Endothelial cell of umbilical vein (primary cell): ENCODE results near the gene SCO2. TPM values are rescaled to one million over a fixed set of nuclear protein-coding genes. Genes with fewer than 3 reads are reported as not detected.

Experiments used
- BruUV-seq: library from RNA; stranded (reverse); fragments of 400-500 nt; replicated peaks from 2 replicates; lab custom pipeline; 2021; lab: Mats Ljungman, UMichigan
- CTCF ChIA-PET: fragments of 300-600, 350-600 bp; sonication (Branson Sonifier 250); formaldehyde crosslinking; loops from one replicate; lab custom pipeline; 2021; ENCODE audit warnings: antibody characterized with exemption, inconsistent platforms; lab: Charles Lee
- POLR2A ChIA-PET: fragments of 300-600, 350-600 bp; sonication (Branson Sonifier 250); formaldehyde crosslinking; loops from one replicate; lab custom pipeline; 2021; ENCODE audit warnings: antibody characterized with exemption, inconsistent platforms; lab: Charles Lee
- DNase-seq: peaks from one replicate; pipeline ENCODE4 v3.0.0-alpha.2; 2011; ENCODE audit warnings: low read depth, low spot score
- FAIRE-seq: peaks from 2 replicates; lab custom pipeline; 2011; peaks lifted over from hg19 to GRCh38; lab: Jason Lieb, UNC
- H2AFZ ChIP-seq: 2 replicates; pipeline ENCODE4 v1.6.0; 2012; ENCODE audit warnings: low read depth, low read length, control low read depth, inconsistent platforms
- H3K27ac ChIP-seq: 2 replicates; pipeline ENCODE4 v1.5.1; 2011; ENCODE audit warnings: low read depth, mild to moderate bottlenecking, control low read depth, low read length, moderate library complexity; ENCODE audit not compliant: insufficient read depth
- H3K27me3 ChIP-seq, 2 experiments: 2 replicates each; pipeline versions ENCODE4 v1.6.0 to v1.6.1; 2011; ENCODE audit warnings: low read length in 2 of 2, mixed read lengths in 1 of 2; ENCODE audit not compliant: control insufficient read depth in 2 of 2, insufficient read depth in 2 of 2
- H3K36me3 ChIP-seq, 2 experiments: 2 replicates in 1 of 2; 3 replicates in 1 of 2; pipeline ENCODE4 v1.5.1; 2011; ENCODE audit warnings: low read length in 2 of 2, mild to moderate bottlenecking in 1 of 2, moderate library complexity in 1 of 2; ENCODE audit not compliant: control insufficient read depth in 2 of 2, insufficient read depth in 2 of 2; ENCODE audit errors: extremely low read depth in 1 of 2
- H3K4me1 ChIP-seq: 3 replicates; pipeline ENCODE4 v1.5.1; 2011; ENCODE audit warnings: mild to moderate bottlenecking, low read length; ENCODE audit not compliant: control insufficient read depth, insufficient read depth; ENCODE audit errors: extremely low read depth
- H3K4me2 ChIP-seq: 2 replicates; pipeline ENCODE4 v1.6.1; 2011; ENCODE audit warnings: low read length, control low read depth, mixed read lengths; ENCODE audit not compliant: insufficient read depth
- H3K4me3 ChIP-seq, 3 experiments: fragments of 200-600 bp in 1 of 3; sonication (generic), shearing (Covaris generic) in 1 of 3; replicated peaks in 1 of 3; 2 replicates each; pipeline ENCODE4 v1.5.1; 2011 to 2016; ENCODE audit warnings: control low read depth in 3 of 3, low read length in 3 of 3, mild to moderate bottlenecking in 2 of 3, inconsistent platforms in 1 of 3, low read depth in 1 of 3, moderate library complexity in 1 of 3; ENCODE audit not compliant: insufficient read depth in 1 of 3
- H3K79me2 ChIP-seq: 2 replicates; pipeline ENCODE4 v1.6.0; 2012; ENCODE audit warnings: low read length, inconsistent platforms; ENCODE audit not compliant: control insufficient read depth, insufficient read depth
- H3K9ac ChIP-seq: replicated peaks from 2 replicates; pipeline ENCODE3; 2011; ENCODE audit warnings: low read length, control low read depth; ENCODE audit not compliant: insufficient read depth; ENCODE audit errors: extremely low read depth
- H3K9me1 ChIP-seq: replicated peaks from 3 replicates; pipeline ENCODE4 v1.6.0; 2011; ENCODE audit warnings: mild to moderate bottlenecking, low read length; ENCODE audit not compliant: control insufficient read depth, insufficient read depth; ENCODE audit errors: extremely low read depth
- H3K9me3 ChIP-seq: replicated peaks from 2 replicates; pipeline ENCODE4 v1.5.1; 2012; ENCODE audit warnings: low read length, inconsistent platforms; ENCODE audit not compliant: control insufficient read depth, insufficient read depth
- H4K20me1 ChIP-seq: replicated peaks from 2 replicates; pipeline ENCODE3; 2011; ENCODE audit warnings: mild to moderate bottlenecking, low read length; ENCODE audit not compliant: control insufficient read depth, insufficient read depth; ENCODE audit errors: extremely low read depth
- EZH2 ChIP-seq: IDR thresholded peaks from 2 replicates; pipeline ENCODE4 v1.6.1; 2012; ENCODE audit warnings: borderline replicate concordance, low read depth, mild to moderate bottlenecking, moderate library complexity, low read length, inconsistent platforms; ENCODE audit not compliant: severe bottlenecking
- FOS ChIP-seq: IDR thresholded peaks from 2 replicates; pipeline ENCODE4 v1.6.1; 2011; ENCODE audit warnings: mild to moderate bottlenecking, low read length, moderate library complexity, borderline replicate concordance; ENCODE audit not compliant: insufficient read depth
- GATA2 ChIP-seq: IDR thresholded peaks from 2 replicates; pipeline ENCODE4 v1.7.0; 2011; ENCODE audit warnings: low read depth, mild to moderate bottlenecking, moderate library complexity, mixed read lengths, low read length; ENCODE audit not compliant: insufficient read length, insufficient read depth
- JUN ChIP-seq: IDR thresholded peaks from 2 replicates; pipeline ENCODE4 v1.6.1; 2011; ENCODE audit warnings: borderline replicate concordance, low read depth; ENCODE audit not compliant: insufficient read length, insufficient read depth
- MYC ChIP-seq: IDR thresholded peaks from one replicate; pipeline ENCODE4 v1.6.1; 2011; ENCODE audit warnings: mild to moderate bottlenecking, low read depth, low read length
- POLR2A ChIP-seq: IDR thresholded peaks from 2 replicates; pipeline ENCODE4 v1.6.1; 2012; ENCODE audit warnings: low read depth, mild to moderate bottlenecking, control low read depth, low read length
- POLR2AphosphoS5 ChIP-seq: IDR thresholded peaks from 2 replicates; pipeline ENCODE4 v1.6.1; 2012; ENCODE audit warnings: low read depth, mild to moderate bottlenecking, control low read depth, low read length, moderate library complexity; ENCODE audit not compliant: insufficient read depth
- dilution Hi-C: fragments of 300-500 bp; cut with MboI; formaldehyde crosslinking; loops from one replicate; pipeline ENCODE4 v1.15.0; 2019; ENCODE audit warnings: low sequenced_read_pairs; ENCODE audit not compliant: extremely low pct_ligation_motif_present
- intact Hi-C: fragments of 100-400 bp; cut with micrococcal nuclease; formaldehyde crosslinking; loops from one replicate; pipeline ENCODE4 v1.10.0; 2022
- polyA plus RNA-seq, 4 experiments: library from polyadenylated mRNA; depleted of rRNA in 3 of 4; stranded (reverse) in 3 of 4; unstranded in 1 of 4; fragments of >200 nt; gene quantifications; 2 replicates each; pipeline versions ENCODE4 v1.2.1 to v1.2.3, GENCODE V29; 2011 to 2012; ENCODE audit warnings: missing spikeins in 1 of 4
- total RNA-seq: library from RNA; stranded (reverse); gene quantifications from 2 replicates; pipeline ENCODE4 v1.2.3, GENCODE V29; 2021
- TF ChIP-seq, protein P1 (sequence below), 2 donors: IDR thresholded peaks; 1 replicate in 1 of 2; 2 replicates in 1 of 2; pipeline ENCODE4 v1.5.1; 2011; ENCODE audit warnings: low read length in 2 of 2, mild to moderate bottlenecking in 2 of 2, moderate library complexity in 2 of 2, control low read depth in 1 of 2, inconsistent platforms in 1 of 2, low read depth in 1 of 2; ENCODE audit not compliant: insufficient read depth in 1 of 2; ENCODE audit errors: extremely low read depth in 1 of 2
- TF ChIP-seq, protein P2 (sequence below): IDR thresholded peaks from 2 replicates; pipeline ENCODE4 v1.6.1; 2011; ENCODE audit not compliant: insufficient read depth, insufficient read length

SCO2 gene
- total and polyA plus RNA-seq, 2 donors (not counting 3 experiments of a cell fraction or from before 2014, with no cell fraction given), result 3.5 to 3.7 TPM

DNA sequence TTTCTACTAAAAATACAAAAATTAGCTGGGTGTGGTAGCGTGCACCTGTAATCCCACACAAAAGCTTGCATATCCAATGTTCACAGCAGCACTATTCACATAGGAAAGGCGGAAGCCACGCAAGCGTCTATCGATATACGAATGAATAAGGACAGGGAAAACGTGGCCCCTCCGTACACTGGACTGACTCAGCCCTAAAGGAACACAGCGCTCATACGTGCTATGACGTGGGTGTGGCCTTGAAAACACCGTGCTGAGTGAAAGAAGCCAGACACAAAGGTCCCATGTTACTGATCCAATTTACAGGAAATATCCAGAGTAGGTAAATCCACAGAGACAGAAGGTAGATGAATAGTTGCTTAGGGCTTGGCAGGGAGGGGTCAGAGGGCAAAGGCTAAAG, 24.9 kb downstream of the SCO2 start:
- Histone ChIP-seq H3K79me2 (no peaks in the 10 kb centered on the region), H3K4me1 (no peaks in the 10 kb centered on the region), H3K9ac (no peak overlapping the region), H3K9me1 (no peaks in the 10 kb centered on the region), H4K20me1 (no peaks in the 10 kb centered on the region), H3K4me2 (no peak overlapping the region), H3K27ac (no peak overlapping the region), H2AFZ (no peak overlapping the region), H3K9me3 (no peaks in the 10 kb centered on the region), H3K36me3 (peaks cover 5 to 20% of the 10 kb centered on the region in 2 experiments), H3K4me3 (no peak overlapping the region), H3K27me3 (no peaks in the 10 kb centered on the region)
- intact Hi-C loops (no loop called here), dilution Hi-C loops (no loop called here)
- no peak for TF ChIP-seq POLR2AphosphoS5
- no peak for TF ChIP-seq GATA2
- TF ChIP-seq, protein P1, sequence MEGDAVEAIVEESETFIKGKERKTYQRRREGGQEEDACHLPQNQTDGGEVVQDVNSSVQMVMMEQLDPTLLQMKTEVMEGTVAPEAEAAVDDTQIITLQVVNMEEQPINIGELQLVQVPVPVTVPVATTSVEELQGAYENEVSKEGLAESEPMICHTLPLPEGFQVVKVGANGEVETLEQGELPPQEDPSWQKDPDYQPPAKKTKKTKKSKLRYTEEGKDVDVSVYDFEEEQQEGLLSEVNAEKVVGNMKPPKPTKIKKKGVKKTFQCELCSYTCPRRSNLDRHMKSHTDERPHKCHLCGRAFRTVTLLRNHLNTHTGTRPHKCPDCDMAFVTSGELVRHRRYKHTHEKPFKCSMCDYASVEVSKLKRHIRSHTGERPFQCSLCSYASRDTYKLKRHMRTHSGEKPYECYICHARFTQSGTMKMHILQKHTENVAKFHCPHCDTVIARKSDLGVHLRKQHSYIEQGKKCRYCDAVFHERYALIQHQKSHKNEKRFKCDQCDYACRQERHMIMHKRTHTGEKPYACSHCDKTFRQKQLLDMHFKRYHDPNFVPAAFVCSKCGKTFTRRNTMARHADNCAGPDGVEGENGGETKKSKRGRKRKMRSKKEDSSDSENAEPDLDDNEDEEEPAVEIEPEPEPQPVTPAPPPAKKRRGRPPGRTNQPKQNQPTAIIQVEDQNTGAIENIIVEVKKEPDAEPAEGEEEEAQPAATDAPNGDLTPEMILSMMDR (IDR thresholded peaks at IDR 0.05; ENCODE audit: extremely low read depth in 1 of 2, insufficient read depth in 1 of 2, low read depth in 1 of 2, low read length in 2 of 2), result no peak
- TF ChIP-seq MYC, result no peak
- no peak for TF ChIP-seq POLR2A
- TF ChIP-seq, protein P2, sequence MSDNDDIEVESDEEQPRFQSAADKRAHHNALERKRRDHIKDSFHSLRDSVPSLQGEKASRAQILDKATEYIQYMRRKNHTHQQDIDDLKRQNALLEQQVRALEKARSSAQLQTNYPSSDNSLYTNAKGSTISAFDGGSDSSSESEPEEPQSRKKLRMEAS, result no peak
- no peak for TF ChIP-seq JUN
- no peak for TF ChIP-seq FOS
- no peak for TF ChIP-seq EZH2
- no TSS peak for BruUV-seq
- no peak for FAIRE-seq
- ChIA-PET POLR2A (interaction anchor here (0.6 kb wide), 1 partner anchor 22 kb away, joined by 5 read pairs; no protein-coding TSS in a partner anchor), CTCF (interaction anchor here (0.9 to 1.2 kb wide), 2 partner anchors 101 to 120 kb away, joined by 4 to 5 read pairs; no protein-coding TSS in a partner anchor)
- DNase-seq, result no peak
